ENCODE results near the gene MAST4. TPM values are rescaled to one million over a fixed set of nuclear protein-coding genes. Genes with fewer than 3 reads are reported as not detected.

MAST4 gene
- total and polyA plus RNA-seq, 2 of the 13 experiments (the other 11 are each of a cell fraction or from before 2014, with no cell fraction given): 3.4 to 3.7 TPM

DNA sequence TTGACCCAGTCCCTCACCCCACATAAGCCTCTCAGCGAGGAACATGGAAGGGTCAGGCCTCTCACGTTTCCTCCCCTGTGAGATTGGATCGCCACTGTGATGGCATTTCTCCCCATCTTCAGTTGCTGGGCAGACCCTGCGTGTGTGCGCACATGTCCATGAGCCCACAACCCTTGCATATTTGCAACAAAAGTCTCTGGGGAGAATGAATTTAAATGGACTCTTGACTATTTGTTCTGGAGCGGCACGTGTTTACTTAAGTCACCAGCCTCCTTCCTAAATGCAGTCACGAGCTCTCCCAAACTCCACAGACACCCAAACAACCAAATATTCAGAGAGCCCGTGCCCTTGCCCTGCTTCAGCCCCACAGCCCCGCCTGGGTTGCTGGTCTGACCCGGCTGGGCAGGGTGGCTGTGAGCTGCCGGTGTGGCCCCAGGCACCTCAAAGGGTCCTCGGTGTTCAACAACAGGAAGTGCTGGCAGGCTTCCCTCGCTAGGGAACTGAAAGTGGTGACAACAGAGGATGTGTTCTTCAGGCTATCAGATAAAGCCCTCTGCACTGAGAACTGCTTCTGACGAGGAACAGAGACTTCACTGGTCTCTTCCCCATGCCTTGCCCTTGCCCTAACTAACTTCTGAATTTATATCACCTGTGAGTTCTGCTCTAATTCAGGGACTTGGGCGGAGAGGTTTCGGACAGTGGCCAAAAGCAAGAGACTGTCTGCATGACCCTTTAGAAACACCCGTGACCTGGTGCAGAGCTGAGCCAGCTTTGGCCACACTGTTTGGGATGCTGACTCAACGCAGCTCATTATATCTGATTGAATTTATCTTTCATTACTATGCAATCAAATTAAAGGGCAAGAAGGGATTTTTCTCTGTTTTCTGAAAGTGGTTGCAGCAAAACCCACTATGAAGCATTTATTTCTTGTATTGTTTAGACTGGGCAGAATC, 619.6 kb downstream of the MAST4 start (continued):
- TF ChIP-seq, protein P1, sequence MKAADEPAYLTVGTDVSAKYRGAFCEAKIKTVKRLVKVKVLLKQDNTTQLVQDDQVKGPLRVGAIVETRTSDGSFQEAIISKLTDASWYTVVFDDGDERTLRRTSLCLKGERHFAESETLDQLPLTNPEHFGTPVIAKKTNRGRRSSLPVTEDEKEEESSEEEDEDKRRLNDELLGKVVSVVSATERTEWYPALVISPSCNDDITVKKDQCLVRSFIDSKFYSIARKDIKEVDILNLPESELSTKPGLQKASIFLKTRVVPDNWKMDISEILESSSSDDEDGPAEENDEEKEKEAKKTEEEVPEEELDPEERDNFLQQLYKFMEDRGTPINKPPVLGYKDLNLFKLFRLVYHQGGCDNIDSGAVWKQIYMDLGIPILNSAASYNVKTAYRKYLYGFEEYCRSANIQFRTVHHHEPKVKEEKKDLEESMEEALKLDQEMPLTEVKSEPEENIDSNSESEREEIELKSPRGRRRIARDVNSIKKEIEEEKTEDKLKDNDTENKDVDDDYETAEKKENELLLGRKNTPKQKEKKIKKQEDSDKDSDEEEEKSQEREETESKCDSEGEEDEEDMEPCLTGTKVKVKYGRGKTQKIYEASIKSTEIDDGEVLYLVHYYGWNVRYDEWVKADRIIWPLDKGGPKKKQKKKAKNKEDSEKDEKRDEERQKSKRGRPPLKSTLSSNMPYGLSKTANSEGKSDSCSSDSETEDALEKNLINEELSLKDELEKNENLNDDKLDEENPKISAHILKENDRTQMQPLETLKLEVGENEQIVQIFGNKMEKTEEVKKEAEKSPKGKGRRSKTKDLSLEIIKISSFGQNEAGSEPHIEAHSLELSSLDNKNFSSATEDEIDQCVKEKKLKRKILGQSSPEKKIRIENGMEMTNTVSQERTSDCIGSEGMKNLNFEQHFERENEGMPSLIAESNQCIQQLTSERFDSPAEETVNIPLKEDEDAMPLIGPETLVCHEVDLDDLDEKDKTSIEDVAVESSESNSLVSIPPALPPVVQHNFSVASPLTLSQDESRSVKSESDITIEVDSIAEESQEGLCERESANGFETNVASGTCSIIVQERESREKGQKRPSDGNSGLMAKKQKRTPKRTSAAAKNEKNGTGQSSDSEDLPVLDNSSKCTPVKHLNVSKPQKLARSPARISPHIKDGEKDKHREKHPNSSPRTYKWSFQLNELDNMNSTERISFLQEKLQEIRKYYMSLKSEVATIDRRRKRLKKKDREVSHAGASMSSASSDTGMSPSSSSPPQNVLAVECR (CRISPR knock-in tag; IDR thresholded peaks at IDR 0.05; ENCODE audit: borderline replicate concordance): peak; percentile 46; the same call in 1 of the 2 replicates
- TF ChIP-seq TRIM24 (CRISPR knock-in tag; IDR thresholded peaks at IDR 0.05): no peak
- no peak for TF ChIP-seq ZSCAN12 (CRISPR knock-in tag; IDR thresholded peaks at IDR 0.05)
- peak; percentile 34; the same call in 1 of the 2 replicates for TF ChIP-seq KDM2A (CRISPR knock-in tag; IDR thresholded peaks at IDR 0.05; ENCODE audit: borderline replicate concordance, low read depth)
- peak; percentile 48; the same call in 1 of the 2 replicates for TF ChIP-seq MYC (CRISPR knock-in tag; IDR thresholded peaks at IDR 0.05; ENCODE audit: borderline replicate concordance)
- no peak for TF ChIP-seq ATF7 (IDR thresholded peaks at IDR 0.05)
- TF ChIP-seq ATF7 (CRISPR knock-in tag; IDR thresholded peaks at IDR 0.05): 0 out of 2 replicates have a peak, but pooled peaks have one; percentile 15
- TF ChIP-seq ZNF292 (CRISPR knock-in tag; IDR thresholded peaks at IDR 0.05; ENCODE audit: borderline replicate concordance, low read depth): peak; percentile 82; the same call in 1 of the 2 replicates
- TF ChIP-seq, protein P2, sequence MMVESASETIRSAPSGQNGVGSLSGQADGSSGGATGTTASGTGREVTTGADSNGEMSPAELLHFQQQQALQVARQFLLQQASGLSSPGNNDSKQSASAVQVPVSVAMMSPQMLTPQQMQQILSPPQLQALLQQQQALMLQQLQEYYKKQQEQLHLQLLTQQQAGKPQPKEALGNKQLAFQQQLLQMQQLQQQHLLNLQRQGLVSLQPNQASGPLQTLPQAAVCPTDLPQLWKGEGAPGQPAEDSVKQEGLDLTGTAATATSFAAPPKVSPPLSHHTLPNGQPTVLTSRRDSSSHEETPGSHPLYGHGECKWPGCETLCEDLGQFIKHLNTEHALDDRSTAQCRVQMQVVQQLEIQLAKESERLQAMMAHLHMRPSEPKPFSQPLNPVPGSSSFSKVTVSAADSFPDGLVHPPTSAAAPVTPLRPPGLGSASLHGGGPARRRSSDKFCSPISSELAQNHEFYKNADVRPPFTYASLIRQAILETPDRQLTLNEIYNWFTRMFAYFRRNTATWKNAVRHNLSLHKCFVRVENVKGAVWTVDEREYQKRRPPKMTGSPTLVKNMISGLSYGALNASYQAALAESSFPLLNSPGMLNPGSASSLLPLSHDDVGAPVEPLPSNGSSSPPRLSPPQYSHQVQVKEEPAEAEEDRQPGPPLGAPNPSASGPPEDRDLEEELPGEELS (CRISPR knock-in tag; IDR thresholded peaks at IDR 0.05): peak; percentile 45; the same call in 1 of the 2 replicates
- no peak for TF ChIP-seq HNRNPH1 (optimal IDR thresholded peaks at IDR 0.05; ENCODE audit: low read depth, low read length)
- TF ChIP-seq ZNF598 (CRISPR knock-in tag; IDR thresholded peaks at IDR 0.05; ENCODE audit: borderline replicate concordance): no peak
- 0 out of 2 replicates have a peak, but pooled peaks have one; percentile 27 for TF ChIP-seq MIXL1 (CRISPR knock-in tag; IDR thresholded peaks at IDR 0.05)
- TF ChIP-seq, protein P3, sequence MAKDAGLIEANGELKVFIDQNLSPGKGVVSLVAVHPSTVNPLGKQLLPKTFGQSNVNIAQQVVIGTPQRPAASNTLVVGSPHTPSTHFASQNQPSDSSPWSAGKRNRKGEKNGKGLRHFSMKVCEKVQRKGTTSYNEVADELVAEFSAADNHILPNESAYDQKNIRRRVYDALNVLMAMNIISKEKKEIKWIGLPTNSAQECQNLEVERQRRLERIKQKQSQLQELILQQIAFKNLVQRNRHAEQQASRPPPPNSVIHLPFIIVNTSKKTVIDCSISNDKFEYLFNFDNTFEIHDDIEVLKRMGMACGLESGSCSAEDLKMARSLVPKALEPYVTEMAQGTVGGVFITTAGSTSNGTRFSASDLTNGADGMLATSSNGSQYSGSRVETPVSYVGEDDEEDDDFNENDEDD (CRISPR knock-in tag; IDR thresholded peaks at IDR 0.05; ENCODE audit: borderline replicate concordance): peak; percentile 50; the same call in 1 of the 2 replicates
- TF ChIP-seq, protein P4, sequence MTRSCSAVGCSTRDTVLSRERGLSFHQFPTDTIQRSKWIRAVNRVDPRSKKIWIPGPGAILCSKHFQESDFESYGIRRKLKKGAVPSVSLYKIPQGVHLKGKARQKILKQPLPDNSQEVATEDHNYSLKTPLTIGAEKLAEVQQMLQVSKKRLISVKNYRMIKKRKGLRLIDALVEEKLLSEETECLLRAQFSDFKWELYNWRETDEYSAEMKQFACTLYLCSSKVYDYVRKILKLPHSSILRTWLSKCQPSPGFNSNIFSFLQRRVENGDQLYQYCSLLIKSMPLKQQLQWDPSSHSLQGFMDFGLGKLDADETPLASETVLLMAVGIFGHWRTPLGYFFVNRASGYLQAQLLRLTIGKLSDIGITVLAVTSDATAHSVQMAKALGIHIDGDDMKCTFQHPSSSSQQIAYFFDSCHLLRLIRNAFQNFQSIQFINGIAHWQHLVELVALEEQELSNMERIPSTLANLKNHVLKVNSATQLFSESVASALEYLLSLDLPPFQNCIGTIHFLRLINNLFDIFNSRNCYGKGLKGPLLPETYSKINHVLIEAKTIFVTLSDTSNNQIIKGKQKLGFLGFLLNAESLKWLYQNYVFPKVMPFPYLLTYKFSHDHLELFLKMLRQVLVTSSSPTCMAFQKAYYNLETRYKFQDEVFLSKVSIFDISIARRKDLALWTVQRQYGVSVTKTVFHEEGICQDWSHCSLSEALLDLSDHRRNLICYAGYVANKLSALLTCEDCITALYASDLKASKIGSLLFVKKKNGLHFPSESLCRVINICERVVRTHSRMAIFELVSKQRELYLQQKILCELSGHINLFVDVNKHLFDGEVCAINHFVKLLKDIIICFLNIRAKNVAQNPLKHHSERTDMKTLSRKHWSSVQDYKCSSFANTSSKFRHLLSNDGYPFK (CRISPR knock-in tag; IDR thresholded peaks at IDR 0.05; ENCODE audit: borderline replicate concordance): peak; percentile 43; the same call in 1 of the 2 replicates
- TF ChIP-seq SALL1 (CRISPR knock-in tag; IDR thresholded peaks at IDR 0.05): peak; percentile 63; the same call in 1 of the 2 replicates

Data from HepG2 (cell line).